GM18526 (cell line): ENCODE results near the gene CYB5R3.

ENCODE experiments used
- POLR2A ChIP-seq: IDR thresholded peaks from 3 replicates; pipeline ENCODE4 v1.6.1; 2011; ENCODE audit not compliant: insufficient read length; ENCODE audit errors: extremely low read depth

The CYB5R3 gene

DNA sequence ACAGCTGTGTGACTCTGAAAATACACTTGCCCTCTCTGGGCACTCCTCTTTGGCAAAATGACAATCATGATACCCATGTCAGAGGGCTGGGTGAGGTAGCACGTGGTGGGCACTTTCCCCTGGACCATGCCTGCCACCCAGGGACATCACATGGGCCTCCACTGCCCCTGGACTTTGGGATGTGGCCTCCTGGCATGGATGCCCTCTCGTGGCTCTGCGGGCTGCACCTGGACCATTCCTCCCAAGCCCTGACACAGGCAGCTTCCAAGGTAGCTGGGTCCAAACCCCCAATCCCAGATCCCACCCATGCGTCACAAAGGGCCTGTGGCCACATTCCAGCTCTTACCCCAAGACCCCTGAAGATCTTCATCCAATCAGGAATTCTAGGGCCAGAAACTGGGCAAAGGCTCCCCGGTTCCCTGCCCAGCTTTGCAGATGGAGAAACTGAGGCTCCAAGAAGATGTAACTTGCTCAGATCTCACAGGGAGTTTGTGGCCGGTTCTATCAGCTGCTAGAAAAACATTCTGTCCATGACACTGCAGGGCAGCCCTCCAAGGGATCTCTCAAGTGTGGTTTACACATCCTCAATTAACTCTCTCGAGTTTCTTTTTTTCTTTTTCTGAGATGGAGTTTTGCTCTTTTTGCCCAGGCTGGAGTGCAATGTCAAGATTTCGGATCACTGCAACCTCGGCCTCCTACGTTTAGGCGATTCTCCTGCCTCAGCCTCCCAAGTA, 35.4 kb upstream of the CYB5R3 start:
- no peak for TF ChIP-seq POLR2A

DNA sequence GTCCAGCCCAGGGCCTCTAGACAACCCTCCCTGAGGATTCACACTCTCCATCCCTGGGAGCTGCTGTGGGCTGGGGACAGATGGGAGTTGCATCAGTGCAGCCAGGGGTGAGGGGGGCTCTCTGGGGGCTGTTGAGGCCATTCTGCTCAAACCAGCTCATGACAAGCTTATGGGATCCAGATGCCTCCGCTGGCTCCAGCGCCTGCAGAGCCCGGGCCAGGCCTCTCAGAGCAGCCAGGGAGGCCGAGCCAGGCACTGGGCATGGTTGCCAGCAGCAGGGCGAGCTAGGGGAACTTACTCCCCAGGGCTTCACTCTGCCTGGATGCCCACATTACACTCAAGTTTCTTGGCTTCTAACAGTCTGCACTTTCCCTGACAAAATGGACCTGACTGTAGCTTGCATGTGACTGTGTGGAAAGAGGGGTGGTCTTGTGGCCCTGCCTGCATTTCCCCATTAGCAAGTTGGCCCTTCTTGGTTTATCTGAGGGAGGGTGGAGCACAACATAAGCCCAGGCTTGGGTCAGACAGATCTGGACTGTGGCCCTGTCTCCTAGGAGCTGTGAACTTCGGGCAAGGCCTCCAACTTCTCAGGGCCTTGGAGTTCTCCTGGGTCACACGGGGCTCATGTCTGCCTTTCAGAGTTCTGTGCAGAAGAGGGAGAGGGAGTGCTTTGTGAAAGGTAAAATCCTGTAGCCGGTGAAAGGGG, 34.5 kb upstream of the CYB5R3 start:
- no peak for TF ChIP-seq POLR2A

DNA sequence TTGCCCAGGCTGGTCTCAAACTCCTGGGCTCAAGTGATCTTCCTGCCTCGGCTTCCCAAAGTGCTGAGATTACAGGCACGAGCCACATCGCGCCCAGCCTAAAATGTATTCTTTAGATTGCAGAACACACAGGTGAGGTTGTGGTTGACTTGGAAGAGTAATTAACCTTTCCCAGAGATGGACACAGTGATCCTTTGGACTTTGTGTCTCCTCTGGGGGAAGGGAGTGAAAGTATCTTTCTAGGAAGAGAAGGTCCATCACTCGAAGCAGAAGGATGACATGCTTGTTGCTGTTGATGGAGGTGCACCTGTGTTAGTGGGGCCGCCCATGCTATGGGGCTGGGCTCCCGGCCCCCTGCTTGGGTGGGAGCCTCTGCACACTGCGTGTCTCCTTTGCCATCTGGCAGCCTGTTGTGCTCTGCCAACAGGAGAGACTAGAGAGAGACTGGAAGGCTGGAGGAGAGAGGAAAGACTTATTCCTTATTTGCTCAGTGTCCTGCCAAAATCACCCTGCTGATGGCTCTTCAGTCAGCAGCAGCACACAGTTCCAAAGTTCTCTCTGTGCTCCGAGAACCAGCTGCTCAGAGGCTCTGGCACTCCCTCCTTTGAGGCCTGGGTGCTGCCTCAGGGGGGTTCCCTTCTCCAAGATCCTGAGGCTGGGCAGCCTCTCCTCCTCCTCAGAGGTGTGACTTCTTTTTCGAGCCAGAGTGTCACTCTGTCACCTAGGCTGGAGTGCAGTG, 33.1 kb upstream of the CYB5R3 start:
- no peak for TF ChIP-seq POLR2A

DNA sequence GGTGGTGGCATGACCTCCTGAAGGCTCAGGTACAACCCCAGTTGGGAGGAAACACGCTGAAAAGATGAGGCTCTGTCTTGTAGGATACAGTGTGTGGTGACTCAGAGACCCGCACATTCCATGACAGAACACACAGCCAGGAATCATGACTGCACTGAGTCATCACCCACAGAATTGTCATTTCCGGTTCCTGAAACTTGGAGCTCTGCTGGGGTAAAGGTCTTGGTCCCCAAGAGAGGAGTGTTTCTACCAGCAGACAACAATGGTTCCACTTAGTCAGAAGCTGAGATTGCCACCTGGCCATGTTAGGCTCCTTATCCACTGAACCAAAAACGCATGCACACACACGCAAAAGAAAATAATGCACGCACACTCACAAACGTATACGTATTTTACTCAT, 31.5 kb upstream of the CYB5R3 start:
- no peak for TF ChIP-seq POLR2A

DNA sequence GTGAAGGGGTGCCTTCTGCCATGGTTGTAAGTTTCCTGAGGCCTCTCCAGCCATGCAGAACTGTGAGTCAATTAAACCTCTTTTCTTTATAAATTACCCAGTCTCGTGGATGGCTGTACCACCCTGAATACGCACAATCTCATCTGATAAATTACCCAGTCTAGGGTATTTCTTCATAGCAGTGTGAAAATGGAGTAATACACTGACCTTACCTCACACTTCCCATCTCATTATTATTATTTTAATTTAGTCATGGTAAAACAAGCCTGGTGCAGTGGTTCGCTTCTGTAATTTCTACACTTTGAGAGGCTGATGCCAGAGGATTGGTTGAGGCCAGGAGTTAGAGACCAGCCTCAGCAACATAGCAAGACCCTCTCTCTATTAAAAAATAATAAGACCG, 30.5 kb upstream of the CYB5R3 start:
- TF ChIP-seq POLR2A, result no peak

DNA sequence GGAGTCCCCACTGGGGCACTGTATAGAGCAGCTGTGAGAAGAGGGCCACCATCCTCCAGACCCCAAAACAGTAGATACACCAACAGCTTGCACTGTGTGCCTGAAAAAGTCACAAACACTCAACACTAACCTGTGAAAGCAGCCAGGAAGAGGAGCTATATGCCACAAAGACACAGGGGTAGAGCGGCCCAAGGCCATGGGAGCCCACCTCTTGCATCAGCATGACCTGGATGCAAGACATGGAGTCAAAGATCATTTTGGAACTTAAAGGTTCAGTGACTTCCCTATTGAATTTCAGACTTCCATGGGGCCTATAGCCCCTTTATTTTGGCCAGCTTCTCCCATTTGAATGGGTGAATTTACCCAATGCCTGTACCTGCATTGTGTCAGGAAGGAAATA, 29.7 kb upstream of the CYB5R3 start:
- TF ChIP-seq POLR2A, result no peak

DNA sequence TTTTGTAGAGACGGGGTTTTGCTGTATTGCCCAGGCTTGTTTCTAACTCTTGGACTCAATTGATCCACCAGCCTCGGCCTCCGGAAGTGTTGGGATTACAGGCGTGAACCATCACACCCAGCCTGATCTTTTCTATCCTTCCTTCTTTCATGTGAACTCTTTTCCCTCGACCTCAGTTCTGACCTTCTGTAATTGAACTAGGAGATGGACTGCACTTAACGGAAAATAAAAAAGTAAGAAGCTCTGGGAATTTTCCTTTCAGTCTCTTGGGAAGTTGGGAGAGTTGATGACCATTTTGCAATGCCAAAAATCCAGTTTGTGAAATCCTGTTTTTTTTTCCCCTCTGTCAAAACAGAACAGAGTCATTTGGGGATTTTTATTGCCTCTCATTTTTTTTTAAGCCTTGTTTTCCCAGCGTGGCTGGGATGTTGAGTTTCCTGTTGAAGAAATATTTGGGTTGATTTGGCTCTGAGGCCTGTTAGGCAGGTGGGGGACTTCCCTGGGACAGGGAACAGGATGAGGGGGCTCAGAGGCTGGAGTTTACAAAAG, 26.9 kb upstream of the CYB5R3 start:
- TF ChIP-seq POLR2A, result no peak

DNA sequence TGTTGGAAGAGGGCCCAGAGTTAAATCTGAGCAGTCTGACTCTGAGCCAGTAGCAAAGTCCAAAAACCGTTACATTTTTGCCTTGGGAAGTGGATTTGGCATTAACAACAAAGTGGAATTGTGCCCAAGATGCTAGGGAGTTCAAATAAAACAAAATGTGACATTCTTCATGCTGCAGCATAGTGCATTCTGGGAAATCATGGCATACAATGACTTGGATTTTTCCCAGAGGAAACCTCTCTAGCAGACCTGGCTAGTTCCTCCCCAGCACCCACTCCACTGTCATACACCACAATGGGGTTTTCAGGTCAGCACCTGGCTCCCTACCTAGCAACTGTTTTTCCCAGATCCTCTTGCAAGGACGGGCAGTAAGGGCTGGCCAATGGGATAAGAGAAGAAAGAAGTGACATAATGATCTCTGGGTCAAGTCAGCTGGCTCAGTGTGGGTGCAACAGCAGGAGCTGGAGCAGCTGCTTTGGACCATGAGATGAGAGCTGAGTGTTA, 24.8 kb upstream of the CYB5R3 start:
- TF ChIP-seq POLR2A, result no peak

DNA sequence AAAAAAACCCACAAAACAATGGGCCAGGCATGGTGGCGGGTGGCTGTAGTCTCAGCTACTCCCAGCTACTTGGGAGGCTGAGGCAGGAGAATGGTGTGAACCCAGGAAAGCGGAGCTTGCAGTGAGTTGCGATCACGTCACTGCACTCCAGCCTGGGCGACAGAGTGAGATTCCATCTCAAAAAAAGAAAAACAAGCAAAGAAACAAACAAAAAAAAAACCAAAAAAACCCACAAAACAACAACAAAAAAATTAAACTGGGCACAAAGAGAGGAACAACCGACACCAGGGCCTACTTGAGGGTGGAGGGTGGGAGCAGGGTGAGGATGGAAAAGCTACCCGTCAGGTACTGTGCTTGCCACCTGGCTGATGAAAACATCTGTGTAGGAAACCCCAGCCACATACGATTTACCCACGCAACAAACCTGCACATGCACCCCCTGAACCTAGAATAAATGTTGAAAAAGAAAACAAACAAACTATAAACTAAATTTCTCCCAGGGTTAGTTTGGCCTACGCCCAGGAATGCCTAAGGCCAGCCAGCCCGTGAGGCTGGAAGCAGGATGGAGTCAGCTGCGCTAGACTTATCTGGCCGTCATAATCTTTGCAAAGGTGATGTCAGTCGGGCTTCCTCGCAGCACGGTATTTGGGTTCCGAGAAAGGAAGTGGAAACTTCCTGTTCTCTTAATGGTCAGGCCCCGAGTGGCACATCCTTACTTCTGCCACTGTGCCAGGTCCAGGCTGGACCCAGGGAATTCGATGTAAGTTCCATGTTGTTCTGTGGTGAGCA, 21.9 kb upstream of the CYB5R3 start:
- no peak for TF ChIP-seq POLR2A

DNA sequence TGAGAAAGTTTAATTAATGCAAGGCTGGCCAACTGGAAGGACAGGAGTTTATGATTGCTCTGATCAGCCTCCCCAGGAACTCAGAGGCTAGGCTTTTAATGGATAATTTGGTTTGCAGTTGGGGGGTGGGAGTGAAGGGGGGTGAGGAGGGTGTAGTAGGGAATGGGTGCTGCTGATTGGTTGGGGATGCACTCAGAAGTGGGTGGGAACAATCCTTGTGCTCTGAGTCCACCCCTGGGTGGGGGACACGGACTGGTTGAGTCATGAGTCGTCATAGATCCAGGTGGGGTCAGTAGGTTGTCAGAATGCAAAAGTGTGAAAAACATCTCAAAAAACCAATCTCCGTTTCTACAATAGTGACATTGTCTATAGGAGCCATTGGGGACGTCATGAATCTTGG, 20.9 kb upstream of the CYB5R3 start:
- no peak for TF ChIP-seq POLR2A

DNA sequence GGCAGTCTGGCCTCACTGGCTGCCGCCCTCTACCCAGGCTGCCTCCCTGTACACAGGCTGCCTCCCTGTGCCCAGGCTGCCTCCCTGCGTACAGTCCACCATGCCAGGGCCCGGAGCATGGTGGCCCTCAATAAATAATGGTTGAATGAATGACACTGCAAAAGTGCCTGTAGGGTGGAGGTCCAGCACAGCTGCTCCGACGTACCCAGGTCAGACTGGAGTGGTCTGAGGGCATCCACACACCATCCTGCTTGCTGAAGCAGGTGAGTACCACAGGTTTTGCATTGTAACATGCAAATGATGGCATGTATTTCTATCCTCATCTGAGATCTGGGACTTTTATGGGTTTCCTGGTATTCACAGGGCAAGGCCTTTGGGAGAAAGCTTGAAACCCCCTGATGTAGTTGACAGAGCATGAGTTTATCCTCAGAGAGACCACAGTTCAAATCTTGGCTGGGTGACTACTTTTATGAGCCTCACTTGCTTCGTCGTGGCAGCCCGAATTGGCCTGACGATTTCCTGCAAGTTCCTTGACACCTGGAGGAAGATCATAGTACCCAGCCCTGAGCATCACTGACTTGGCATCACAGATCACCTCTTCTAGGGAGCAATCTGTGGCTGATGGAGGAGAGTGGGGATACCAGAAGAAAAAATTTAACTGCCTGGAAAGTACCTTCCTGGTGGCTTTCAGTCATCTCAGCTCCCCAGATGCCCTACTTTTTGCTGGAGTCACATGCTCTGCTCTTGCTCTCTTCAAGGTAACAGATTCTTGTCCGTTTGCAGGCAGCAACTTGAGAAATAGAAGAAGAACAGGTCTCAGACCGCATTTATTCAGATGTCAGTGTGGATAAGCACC, 16.0 kb upstream of the CYB5R3 start:
- TF ChIP-seq POLR2A, result no peak

DNA sequence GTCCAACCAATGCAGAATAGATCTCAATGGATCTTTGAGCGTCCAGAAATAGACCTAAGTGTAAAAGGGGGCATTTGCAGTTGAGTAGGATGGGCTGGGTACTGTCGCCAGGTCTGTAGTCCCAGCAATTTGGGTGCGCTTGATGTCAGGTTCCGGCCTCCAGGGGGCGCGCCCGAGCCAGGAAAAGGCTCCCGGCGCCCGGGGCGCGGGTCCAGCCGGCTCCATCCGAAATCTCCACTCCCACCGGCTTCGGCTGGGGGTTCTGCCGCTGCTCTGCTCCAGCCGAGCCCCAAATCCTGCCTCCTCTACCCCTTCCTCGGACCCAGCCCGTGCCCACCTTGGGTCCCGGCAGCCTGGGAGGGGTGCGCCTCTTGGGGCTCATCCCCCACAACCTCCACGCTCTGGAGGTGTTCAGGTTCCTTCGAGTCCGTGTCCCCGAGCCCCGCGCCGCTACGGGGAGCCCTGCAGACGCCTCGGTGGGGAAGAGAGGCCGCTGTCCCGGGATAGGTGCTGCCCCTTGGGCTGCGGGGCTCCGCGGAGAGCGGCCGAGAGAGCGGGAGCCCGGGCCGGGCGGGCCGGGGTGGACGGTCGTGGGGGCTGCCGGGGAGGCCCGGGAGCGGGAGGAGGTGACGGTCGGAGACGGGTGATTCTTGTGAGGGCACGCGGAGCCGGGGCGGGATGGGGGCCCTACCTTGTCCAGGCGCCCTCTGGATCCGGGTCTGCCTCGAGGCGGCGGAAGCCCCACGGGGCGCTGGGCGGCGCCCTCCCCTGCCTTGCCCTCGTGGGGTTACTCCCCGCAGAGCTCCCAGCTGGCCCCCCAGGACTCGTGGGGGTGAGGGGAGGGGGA, 13.0 kb upstream of the CYB5R3 start:
- peak; percentile 25 for TF ChIP-seq POLR2A

DNA sequence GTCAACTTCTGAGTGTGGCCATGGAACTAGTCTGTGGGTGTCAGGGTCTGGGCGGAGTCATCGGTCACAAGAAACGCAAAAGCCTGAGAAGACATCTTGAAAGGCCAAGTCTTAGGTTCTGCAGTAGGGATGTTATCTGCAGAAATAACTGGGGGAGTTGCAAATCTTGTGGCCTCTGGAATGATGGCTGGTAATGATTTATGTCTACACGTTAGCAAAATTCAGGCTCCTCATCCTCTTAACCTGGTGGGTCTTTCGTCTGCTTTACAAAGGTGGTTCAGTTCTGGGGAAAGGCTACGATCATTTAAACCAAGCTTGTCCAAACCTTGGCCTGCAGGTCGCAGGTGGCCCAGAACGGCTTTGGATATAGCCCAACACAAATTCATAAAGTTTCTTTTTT, 7.4 kb upstream of the CYB5R3 start:
- no peak for TF ChIP-seq POLR2A
